GM21717 (cell line): ENCODE data around the gene DOCK3.
"Not testable (repeated sequence)": the region's sequence is repeated elsewhere in the genome, so short reads cannot be mapped to it uniquely, and the experiment has no call there.

Experiments
- ATAC-seq: cut with Tn5 transposase; IDR thresholded peaks from one replicate; pipeline ENCODE4 v1.9.1; 2021; ENCODE audit warnings: mild to moderate bottlenecking, moderate library complexity; ENCODE audit not compliant: unreplicated experiment

Gene DOCK3

DNA sequence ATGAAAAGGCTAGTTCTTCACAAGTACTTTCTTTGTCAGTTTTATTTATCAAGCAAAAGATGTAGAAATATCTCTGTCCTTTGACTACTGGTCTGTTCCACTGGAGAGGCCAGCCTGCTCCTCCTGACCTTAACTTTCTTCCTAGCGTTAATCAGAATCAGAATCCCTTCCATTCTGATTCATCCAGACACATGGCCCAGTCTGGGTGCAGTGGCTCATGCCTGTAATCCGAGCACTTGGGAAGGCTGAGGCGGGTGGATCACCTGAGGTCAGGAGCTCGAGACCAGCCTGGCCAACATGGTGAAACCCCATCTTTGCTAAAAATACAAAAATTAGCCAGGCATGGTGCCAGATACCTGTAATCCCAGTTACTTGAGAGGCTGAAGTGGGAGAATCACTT is 678.4 kb downstream of the DOCK3 start:
- no peak for ATAC-seq

DNA sequence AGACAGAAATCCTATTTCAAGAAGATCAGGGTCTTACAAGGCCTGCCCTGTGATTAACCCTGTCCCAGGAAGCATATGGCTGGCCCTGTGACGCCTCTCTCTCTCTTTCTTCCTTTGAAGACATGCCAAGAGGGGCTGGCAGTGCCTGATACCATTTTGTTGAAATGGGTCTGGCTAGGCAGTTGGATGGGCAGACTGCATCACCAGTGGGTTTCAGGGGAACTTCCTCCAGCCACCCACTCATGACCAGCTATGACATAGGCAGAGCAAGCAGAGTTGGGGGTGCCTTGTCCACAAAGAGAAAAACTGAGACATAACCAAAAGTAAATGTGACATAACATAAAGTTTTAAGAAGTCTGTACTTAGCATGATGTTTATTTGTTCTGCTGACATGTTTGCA is 679.0 kb downstream of the DOCK3 start:
- no peak for ATAC-seq

DNA sequence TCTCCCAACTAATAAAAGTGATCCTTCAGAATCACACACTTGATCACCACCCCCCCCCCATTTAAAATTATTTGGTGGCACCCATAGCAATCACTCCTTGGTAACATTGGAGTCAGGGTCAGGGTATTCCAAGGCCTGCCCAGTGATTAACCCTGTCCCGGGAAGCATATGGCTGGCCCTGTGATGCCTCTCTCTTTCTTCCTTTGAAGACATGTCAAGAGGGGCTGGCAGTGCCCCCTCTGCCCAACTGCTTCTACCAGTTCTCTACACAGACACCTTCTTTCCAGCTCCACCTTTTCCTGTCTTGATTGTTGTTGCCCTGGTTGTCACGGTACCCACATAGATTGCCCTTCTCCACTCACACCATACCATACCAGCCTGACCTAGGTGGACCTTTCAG is 679.4 kb downstream of the DOCK3 start:
- no peak for ATAC-seq

DNA sequence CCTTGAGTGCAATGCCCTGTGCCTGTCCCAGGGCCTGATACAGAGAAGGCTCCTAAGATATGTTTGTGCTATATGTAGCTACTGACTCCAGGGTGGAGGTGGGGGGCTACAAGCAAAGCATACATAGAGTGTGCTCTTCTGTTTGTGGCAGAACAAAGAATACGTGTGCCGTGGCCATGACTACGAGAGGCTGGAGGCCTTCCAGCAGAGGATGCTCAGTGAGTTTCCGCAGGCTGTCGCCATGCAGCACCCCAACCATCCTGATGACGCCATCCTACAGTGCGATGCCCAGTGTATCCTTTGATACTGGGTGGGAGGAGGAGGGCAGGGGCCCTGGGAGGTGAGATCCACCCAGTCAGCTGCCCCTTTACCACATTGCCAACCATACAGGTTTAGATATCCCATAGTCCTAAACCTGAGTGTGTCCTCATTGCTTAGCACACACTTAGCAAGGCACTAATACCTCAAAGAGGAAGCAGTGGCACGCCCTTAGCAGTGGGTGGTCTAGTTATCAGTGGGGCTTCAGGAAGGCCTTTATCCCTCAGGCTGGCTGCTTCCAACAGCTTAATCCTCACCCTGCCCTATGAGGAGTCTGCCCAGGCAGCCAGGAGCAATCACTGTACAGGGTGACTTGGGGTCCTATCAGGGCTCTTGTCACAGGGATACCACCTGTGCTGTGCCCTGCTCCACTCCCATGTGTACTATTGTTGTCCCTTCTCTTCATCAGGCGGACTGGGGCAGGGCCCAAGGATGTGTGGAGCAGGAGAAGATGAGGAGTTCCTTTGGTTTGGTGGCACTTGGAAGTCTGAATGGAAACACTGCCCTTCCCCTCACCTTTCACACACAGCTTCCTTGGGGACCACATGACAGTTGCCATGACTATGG is 680.2 kb downstream of the DOCK3 start:
- no peak for ATAC-seq

DNA sequence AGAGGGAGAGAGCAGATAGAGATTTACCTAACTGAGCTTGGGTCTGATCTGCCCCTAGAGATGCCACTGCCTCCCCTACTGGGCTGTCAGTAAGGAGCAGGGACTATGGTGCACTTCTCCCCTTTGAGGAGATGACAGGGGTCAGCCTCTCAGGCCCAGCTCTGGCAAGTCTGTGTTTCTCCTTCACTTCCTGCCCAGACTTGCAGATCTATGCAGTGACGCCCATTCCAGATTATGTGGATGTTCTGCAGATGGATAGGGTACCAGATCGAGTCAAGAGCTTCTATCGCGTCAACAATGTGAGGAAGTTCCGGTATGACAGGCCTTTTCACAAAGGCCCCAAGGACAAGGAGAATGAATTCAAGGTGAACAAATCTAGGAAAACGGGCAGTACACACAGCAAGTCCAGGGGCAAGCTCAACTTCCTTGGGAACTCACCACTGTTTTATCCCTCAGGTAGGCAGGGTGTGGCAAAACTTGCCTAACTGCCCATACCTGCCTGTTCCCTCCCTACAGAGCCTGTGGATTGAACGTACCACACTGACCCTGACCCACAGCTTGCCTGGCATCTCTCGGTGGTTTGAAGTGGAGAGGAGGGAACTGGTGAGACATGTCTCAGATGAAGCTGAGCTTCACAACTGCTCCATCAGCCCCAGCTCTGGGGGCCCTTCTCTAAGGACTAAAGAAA is 681.3 kb downstream of the DOCK3 start:
- ATAC-seq: no peak

DNA sequence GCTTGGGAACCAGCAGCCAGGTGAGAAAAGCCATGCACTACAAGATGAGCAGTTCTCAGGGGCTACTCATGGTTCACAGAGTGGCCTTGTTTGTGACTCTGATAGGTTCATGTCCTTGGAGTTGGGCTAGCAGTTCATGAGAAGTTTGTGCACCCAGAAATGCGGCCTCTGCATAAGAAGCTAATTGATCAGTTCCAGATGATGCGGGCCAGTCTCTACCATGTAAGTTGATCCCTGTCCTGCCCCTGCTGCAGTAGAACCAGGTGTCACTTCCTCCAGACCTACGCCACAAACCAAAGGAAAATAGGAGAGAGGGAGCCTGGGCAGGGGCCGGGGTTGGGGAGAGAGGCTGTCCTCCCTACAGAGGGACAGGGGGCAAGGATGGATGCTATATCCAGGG is 683.1 kb downstream of the DOCK3 start:
- no peak for ATAC-seq

DNA sequence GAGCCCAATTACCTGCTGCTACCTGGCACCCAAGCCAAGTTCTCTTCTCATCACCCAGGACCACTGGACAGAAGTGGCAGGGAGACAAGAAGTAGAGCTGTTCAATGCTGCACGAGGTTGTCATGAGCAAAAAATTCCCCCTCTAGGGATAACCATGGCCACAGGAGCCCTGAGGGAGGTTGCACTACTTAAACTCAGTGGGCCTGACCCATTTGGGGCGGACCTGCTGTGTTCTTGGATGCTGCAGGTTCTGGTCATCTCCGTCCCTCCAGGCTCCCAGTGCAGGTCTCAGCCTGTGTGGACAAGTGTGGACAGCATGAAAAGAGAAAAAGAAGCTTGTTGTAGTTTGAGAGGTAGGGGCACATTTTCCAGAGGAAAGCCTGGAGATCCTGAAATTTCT is 684.3 kb downstream of the DOCK3 start:
- ATAC-seq: no peak

DNA sequence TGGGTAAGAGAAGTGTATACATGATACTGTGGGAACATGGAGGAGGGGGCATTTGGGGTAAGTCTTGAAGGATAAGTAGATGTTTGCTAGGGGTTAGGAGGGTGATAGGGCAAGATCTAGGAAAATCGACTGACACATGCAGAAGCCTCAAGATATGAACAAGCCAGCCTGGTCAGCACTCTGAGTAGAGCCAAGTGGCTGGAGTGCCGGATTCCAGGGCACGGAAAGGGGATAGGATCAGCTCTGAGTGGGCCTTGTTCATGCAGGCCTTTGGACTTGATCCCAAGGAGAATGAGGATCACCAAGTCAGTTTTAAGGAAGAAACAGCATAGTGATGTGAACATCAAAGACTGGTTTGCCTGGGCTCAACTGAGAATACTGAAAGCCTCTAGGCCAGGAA is 686.1 kb downstream of the DOCK3 start:
- ATAC-seq: no peak

DNA sequence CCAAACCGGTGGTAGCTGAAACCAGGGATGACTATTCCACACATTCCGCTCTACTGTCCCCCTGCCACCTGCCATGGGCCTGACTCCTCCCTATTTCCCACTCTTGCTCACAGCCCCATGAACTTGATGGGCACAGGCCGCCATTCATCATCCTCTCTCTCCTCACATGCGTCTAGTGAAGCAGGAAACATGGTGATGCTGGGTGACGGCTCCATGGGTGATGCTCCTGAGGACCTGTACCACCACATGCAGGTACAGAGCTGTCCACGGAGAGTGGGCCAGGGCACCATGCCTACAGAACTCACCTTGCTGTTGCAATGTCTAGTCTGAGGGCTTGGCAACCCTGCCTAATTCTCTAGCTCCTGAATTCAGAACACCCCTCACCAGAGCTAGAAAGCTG is 687.0 kb downstream of the DOCK3 start:
- no peak for ATAC-seq

DNA sequence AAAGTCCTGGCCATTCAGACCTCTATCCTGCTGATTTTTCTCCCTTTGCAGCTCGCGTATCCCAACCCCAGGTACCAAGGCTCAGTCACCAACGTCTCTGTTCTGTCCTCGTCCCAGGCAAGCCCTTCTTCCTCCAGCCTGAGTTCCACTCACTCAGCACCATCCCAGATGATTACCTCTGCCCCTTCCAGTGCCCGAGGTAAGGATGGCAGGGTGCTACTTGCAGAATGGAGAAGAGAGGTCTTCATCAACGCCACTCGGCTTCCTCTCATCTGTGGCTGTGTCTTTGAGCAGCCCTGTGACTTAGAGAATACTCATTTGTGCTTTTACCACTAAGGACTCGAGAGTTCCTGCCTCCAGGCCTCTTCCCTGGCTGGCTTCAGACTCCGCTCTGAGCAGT is 687.7 kb downstream of the DOCK3 start:
- no peak for ATAC-seq

DNA sequence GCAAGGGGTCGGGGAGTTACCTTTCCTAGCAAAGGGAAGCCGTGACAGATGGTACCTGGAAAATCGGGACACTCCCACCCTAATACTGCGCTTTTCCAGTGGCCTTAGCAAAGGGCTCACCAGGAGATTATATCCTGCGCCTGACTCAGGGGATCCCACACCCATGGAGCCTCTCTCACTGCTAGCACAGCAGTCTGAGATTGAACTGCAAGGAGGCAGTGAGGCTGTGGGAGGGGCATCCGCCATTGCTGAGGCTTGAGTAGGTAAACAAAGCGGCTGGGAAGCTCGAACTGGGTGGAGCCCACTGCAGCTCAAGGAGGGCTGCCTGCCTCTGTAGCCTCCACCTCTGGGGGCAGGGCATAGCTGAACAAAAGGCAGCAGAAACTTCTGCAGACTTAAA is 693.5 kb downstream of the DOCK3 start:
- ATAC-seq: not testable (repeated sequence)

DNA sequence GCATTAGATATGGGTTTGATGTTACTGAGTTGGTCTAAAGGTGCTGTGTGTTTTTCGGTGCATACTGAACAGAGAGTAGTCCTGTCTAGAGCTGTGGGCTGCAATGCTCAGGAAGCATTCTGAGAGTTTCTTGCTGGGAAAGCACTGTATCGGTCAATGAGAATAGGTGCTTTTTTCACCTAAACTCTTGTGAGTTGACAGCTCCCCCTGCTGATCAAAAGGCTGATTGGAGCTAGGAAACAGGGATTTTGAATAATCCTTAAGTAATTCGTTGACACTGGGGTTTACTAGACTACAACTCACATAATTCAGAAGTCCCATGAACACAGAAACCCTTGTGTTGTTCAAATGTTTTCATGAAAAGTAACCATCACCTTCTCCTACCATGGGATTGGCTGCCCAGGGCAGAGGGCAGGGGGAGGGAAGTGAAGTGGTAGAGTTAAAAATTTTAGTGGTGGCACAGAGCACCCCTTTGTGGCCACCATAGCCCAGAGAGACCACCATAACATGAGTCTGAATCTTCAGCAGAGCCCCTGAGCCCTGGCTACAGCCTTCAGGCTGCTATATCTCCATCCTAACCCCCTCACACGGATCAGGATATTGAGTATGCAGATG is 697.3 kb downstream of the DOCK3 start:
- ATAC-seq: no peak

DNA sequence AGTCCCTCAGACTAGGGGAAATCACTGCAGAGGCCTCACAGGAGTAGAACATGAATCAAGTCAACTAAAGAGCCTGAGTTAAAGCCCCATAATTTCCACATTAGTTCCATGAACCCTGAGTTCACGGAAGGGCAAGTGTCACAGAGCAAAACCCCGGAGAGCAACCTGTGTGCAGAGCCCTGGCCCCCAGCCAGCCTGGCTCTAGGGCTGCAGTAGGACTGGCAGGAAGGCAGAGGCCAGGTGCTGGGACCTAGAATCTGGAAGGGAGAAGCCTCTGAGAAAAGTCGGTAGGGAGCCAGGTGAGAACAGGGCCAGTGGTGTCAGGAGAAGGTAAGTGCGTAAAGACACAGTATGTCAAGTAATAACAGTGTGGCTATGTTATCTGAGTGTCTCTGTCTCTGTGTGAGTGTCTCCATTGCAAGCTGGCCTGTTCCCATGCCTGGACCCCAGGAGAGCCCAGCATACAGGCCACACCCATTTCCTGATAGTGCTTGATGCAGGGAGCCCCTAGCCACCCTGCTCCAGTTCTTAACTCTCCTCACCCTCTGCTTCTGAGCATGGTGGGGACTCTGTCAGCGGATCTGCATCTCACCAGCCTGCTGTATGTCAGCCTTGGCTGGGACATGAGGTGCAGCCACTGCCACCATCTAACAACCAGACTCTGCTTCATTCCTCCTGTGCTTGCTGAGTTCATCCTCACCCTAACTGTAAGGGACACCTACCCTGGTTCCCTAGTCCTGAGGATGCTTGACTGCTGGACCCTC is 699.1 kb downstream of the DOCK3 start:
- ATAC-seq: no peak

DNA sequence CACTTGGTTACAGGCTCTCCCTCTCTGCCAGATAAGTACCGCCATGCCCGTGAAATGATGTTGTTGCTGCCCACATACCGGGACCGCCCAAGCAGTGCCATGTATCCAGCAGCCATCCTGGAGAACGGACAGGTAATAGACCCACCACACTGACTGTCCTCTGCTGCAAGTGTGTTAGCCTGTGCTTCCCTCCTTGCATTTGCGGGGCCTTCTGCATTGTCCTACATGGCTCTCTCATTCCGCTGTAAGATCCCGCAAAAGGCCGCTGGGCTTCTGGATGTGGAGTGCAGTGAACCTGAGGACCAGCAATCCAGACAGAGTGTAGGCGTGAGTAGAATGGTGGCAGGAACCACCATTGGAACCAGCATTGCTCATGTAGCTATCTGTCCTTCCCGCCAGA is 699.7 kb downstream of the DOCK3 start:
- ATAC-seq: no peak

DNA sequence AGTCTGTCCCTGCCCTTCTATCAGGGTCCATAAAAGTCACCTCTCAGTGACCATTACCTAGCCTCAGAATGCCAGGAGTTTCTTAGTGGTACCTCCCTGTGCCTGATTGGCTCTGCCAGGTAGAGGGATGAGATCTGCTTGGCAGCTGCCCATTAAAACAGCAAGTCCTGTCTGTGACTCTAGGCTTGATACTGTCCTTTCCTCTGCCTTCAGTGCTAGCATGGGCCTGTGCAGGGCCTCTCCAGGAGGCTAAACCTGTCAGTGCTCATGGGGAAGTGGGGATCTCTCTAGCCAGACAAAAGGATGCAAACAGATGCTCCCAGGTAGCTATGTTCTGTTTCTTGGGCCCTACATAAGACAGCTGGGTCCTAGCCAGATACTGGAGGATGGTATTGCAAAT is 700.4 kb downstream of the DOCK3 start:
- ATAC-seq: no peak

DNA sequence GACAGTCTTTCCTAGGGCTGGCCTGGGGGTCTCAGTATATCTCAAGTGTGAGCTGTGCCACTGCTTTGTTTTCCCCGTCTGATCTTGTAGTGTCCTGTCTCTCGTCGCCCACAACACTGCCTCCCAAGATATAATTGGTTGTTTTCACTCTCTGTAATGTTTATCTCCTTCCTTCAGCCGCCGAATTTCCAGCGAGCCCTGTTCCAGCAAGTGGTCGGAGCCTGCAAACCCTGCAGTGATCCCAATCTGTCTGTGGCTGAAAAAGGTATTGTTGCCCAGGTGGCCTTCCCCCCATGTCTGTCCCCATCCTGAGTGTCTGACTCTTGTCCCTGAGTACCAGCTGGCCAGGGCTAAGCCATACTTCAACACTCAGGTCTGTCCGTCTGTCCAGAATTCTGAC is 700.8 kb downstream of the DOCK3 start:
- ATAC-seq: no peak

DNA sequence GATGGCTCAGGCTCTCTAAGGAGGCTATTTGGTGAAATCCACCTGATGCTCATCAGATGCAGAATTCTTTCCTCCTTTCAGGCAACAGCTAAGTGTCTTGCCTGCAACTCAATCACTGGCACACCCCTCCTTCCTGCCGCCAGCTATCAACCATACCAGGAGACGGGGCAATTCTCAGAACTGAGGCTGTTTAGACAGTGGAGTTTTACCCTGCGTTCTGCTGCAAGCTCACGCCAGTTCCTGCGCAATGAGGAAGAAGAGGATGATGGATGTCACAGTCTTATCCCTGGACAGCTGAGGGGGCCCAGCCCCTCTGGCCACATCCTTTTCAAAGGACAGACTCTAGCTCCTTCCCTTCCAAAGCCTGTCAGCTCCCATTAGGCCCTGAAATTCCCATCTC is 703.3 kb downstream of the DOCK3 start:
- ATAC-seq: no peak

DNA sequence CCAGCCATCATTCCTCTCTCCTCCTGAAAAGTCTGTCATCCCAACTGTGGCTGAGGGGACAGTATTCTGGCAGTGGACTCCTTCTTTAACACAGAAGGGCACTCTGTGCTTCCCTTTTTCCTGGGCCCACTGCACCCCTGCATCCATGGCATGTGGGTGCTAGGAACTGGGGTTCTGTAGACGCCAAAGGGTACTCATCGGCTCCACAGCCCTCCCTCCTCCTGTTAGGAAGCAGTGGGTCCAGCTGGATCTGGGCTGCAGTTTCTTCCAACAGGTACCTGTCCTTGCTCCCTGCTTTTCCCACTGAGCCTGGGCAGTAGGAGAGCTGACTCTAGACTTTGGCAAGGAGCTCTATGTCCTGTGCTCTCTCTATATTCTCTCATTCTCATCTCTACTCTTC is 704.0 kb downstream of the DOCK3 start:
- ATAC-seq: no peak

DNA sequence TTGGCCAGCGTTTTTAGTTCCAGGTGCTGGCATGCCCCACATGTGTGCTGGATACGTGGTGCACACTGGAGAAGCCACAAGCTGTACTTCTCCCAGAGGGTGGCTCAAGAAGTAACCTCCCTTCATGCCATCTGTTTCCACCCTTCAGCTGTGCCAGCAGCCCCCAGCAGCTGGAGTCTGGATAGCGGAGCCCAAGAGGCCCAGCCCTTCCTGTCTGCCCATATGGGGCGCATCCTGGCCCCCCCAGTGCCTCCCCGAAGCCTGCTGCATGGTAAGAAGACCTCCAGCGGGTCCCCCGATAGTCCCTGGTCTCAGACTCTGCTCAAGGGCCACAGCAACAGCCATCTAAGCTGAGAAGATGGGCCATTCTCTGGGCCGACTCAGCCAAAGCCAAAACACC is 704.6 kb downstream of the DOCK3 start:
- no peak for ATAC-seq

DNA sequence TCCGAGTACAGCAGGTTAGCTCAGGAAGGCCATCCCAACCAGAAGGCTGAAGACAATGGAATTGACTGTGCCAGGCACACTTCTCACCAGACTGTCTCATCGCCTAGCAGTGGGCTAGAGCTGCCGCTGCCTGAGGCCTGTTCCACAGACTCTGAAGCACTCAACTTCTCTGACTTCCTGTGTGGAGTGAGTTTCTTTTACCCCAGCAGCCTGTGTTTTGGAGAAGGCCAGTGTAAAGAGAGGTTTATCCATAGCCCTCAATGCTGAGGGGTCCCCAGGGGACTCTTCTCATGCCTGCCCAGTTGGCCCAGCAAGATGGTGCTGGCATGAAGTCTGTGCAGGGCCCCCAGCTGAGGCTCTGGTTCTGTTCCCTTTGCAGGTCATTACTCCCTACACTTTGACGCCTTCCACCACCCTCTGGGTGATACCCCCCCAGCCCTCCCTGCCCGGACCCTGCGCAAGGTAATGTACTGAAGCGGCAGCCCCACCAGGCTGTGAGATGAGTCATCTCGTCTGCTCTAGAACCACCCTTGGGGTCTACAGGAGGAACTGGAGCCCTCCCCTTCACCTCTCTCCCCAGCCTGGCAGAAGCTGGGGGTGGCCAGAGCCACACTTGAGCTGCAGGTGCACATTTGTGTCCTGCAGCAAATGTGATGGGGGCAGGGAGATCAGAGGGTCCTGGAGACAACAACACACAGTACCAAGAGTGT is 705.2 kb downstream of the DOCK3 start:
- no peak for ATAC-seq
